Neural cell (in vitro differentiated cells): ENCODE results near the gene NELFA. TPM values are rescaled to one million over a fixed set of nuclear protein-coding genes. Genes with fewer than 3 reads are reported as not detected.

Experiments used
- H2AFZ ChIP-seq: fragments of 200-600, 300-800 bp; sonication (generic), shearing (Covaris generic); 2 replicates; pipeline ENCODE4 v1.6.0; 2014; ENCODE audit warnings: low read depth, mild to moderate bottlenecking, antibody characterized with exemption, low read length, moderate library complexity
- H3F3A ChIP-seq: fragments of 200-600 bp; shearing (Covaris generic); 2 replicates; pipeline ENCODE4 v1.6.1; 2016; ENCODE audit warnings: mild to moderate bottlenecking, moderate library complexity, mixed read lengths, antibody characterized with exemption, low read length; ENCODE audit not compliant: insufficient read depth, poor library complexity, severe bottlenecking
- H3K27ac ChIP-seq: fragments of 200-600, 300-800 bp; sonication (generic), shearing (Covaris generic); 2 replicates; pipeline ENCODE4 v1.5.1; 2014; ENCODE audit warnings: mild to moderate bottlenecking, low read length, moderate library complexity
- H3K27me3 ChIP-seq: fragments of 300-800, 200-600 bp; sonication (generic), shearing (Covaris generic); 2 replicates; pipeline ENCODE4 v1.6.0; 2014; ENCODE audit warnings: mild to moderate bottlenecking, low read depth, low read length, moderate library complexity; ENCODE audit not compliant: insufficient read depth
- H3K36me3 ChIP-seq: fragments of 300-800, 200-600 bp; sonication (generic), shearing (Covaris generic); 2 replicates; pipeline ENCODE4 v1.5.1; 2014; ENCODE audit warnings: mild to moderate bottlenecking, antibody characterized with exemption, low read length, moderate library complexity; ENCODE audit not compliant: insufficient read depth
- H3K4me2 ChIP-seq: fragments of 300-800, 200-600 bp; sonication (generic), shearing (Covaris generic); 2 replicates; pipeline ENCODE4 v1.6.0; 2014; ENCODE audit warnings: mild to moderate bottlenecking, low read length
- H3K4me3 ChIP-seq: fragments of 300-800, 200-600 bp; sonication (generic), shearing (Covaris generic); 2 replicates; pipeline ENCODE4 v1.5.1; 2014; ENCODE audit warnings: mild to moderate bottlenecking, low read length, moderate library complexity
- H3K79me2 ChIP-seq: fragments of 200-600 bp; shearing (Covaris generic); replicated peaks from 2 replicates; pipeline ENCODE4 v1.6.0; 2014; ENCODE audit warnings: mild to moderate bottlenecking, low read length, moderate library complexity; ENCODE audit not compliant: insufficient read depth
- H3K9ac ChIP-seq: fragments of 300-800, 200-600 bp; sonication (generic), shearing (Covaris generic); 2 replicates; pipeline ENCODE4 v1.6.1; 2016; ENCODE audit warnings: mild to moderate bottlenecking, low read length, mixed read lengths
- H3K9me2 ChIP-seq: fragments of 200-600 bp; shearing (Covaris generic); 2 replicates; pipeline ENCODE4 v1.6.1; 2016; ENCODE audit warnings: mild to moderate bottlenecking, low read length, mixed read lengths; ENCODE audit not compliant: insufficient read depth
- H3K9me3 ChIP-seq: fragments of 200-600, 300-800 bp; sonication (generic), shearing (Covaris generic); 2 replicates; pipeline ENCODE4 v1.6.1; 2016; ENCODE audit warnings: mild to moderate bottlenecking, mixed run types, low read length, moderate library complexity, mixed read lengths
- H4K20me1 ChIP-seq: fragments of 200-600 bp; shearing (Covaris generic); 2 replicates; pipeline ENCODE4 v1.6.1; 2016; ENCODE audit warnings: mild to moderate bottlenecking, mixed run types; ENCODE audit not compliant: insufficient read depth
- EP300 ChIP-seq: fragments of 450-650 bp; conservative IDR thresholded peaks from 2 replicates; pipeline ENCODE4 v1.6.1; 2014; ENCODE audit warnings: antibody characterized with exemption, mild to moderate bottlenecking, moderate library complexity; ENCODE audit not compliant: poor library complexity, severe bottlenecking
- EZH2 ChIP-seq: fragments of 200-600, 300-800 bp; shearing (Covaris generic), sonication (generic); IDR thresholded peaks from 2 replicates; pipeline ENCODE4 v1.6.1; 2014; ENCODE audit warnings: antibody characterized with exemption, low read length, borderline replicate concordance, mild to moderate bottlenecking; ENCODE audit not compliant: insufficient read depth, poor library complexity, severe bottlenecking
- MXI1 ChIP-seq: fragments of 450-650 bp; conservative IDR thresholded peaks from 2 replicates; pipeline ENCODE4 v1.6.1; 2014; ENCODE audit warnings: antibody characterized with exemption, mild to moderate bottlenecking; ENCODE audit not compliant: poor library complexity, severe bottlenecking
- POLR2AphosphoS5 ChIP-seq: IDR thresholded peaks from 2 replicates; pipeline ENCODE4 v1.6.1; 2012
- RAD21 ChIP-seq: fragments of 450-650 bp; conservative IDR thresholded peaks from 2 replicates; pipeline ENCODE4 v1.6.1; 2014; ENCODE audit warnings: antibody characterized with exemption, mild to moderate bottlenecking, moderate library complexity
- SMC3 ChIP-seq: fragments of 450-650 bp; conservative IDR thresholded peaks from 2 replicates; pipeline ENCODE4 v1.6.1; 2014; ENCODE audit warnings: antibody characterized with exemption, mild to moderate bottlenecking, moderate library complexity; ENCODE audit not compliant: poor library complexity
- TAF1 ChIP-seq: IDR thresholded peaks from 2 replicates; pipeline ENCODE4 v1.6.1; 2012; ENCODE audit warnings: low read depth
- polyA plus RNA-seq: library from polyadenylated mRNA; depleted of rRNA; stranded (reverse); fragments of >200 nt; gene quantifications from 2 replicates; pipeline ENCODE4 v1.2.3, GENCODE V29; 2014
- TF ChIP-seq, protein P1 (sequence below): IDR thresholded peaks from 2 replicates; pipeline ENCODE4 v1.6.1; 2012; ENCODE audit warnings: borderline replicate concordance
- TF ChIP-seq, protein P2 (sequence below): fragments of 450-650 bp; IDR thresholded peaks from 2 replicates; pipeline ENCODE4 v1.5.1; 2014; ENCODE audit warnings: antibody characterized with exemption, mild to moderate bottlenecking, moderate library complexity; ENCODE audit not compliant: poor library complexity, severe bottlenecking

NELFA gene
- polyA plus RNA-seq, 1 donor from 2014 or later, result 40.5 TPM

DNA sequence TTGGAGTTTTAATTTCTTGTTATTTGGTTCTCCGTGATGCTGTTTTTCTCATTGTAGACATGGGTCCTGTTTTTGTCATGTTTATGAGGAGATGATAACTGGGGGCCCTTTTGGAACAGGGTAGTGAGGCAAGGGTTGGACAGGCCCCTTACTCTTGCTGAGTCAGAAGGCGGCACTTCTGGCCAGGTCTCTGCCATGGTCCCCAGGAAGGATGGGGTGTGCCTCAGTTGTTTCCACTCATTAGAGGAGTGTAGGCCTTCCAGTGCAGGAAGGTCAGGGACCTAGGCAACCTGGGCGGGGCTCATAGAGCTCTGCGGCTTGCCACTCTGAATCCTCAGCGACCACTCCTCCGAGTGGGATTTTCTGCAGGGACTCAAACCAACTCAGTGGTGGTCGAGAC is 68.2 kb downstream of the NELFA start:
- Histone ChIP-seq H4K20me1 (no peaks in the 10 kb centered on the region), H3K27ac (no peak overlapping the region), H3K4me3 (no peak overlapping the region), H3K79me2 (no peaks in the 10 kb centered on the region), H3K9me2 (no peaks in the 10 kb centered on the region), H2AFZ (no peak overlapping the region), H3K9me3 (no peaks in the 10 kb centered on the region), H3K9ac (no peak overlapping the region), H3K27me3 (no peaks in the 10 kb centered on the region), H3F3A (no peaks in the 10 kb centered on the region), H3K36me3 (no peaks in the 10 kb centered on the region), H3K4me2 (no peak overlapping the region)
- TF ChIP-seq TAF1 (no peak), MXI1 (no peak), SMC3 (no peak), RAD21 (no peak), POLR2AphosphoS5 (no peak), EP300 (no peak), EZH2 (no peak)
- TF ChIP-seq, protein P1, sequence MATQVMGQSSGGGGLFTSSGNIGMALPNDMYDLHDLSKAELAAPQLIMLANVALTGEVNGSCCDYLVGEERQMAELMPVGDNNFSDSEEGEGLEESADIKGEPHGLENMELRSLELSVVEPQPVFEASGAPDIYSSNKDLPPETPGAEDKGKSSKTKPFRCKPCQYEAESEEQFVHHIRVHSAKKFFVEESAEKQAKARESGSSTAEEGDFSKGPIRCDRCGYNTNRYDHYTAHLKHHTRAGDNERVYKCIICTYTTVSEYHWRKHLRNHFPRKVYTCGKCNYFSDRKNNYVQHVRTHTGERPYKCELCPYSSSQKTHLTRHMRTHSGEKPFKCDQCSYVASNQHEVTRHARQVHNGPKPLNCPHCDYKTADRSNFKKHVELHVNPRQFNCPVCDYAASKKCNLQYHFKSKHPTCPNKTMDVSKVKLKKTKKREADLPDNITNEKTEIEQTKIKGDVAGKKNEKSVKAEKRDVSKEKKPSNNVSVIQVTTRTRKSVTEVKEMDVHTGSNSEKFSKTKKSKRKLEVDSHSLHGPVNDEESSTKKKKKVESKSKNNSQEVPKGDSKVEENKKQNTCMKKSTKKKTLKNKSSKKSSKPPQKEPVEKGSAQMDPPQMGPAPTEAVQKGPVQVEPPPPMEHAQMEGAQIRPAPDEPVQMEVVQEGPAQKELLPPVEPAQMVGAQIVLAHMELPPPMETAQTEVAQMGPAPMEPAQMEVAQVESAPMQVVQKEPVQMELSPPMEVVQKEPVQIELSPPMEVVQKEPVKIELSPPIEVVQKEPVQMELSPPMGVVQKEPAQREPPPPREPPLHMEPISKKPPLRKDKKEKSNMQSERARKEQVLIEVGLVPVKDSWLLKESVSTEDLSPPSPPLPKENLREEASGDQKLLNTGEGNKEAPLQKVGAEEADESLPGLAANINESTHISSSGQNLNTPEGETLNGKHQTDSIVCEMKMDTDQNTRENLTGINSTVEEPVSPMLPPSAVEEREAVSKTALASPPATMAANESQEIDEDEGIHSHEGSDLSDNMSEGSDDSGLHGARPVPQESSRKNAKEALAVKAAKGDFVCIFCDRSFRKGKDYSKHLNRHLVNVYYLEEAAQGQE, result no peak
- TF ChIP-seq, protein P2, sequence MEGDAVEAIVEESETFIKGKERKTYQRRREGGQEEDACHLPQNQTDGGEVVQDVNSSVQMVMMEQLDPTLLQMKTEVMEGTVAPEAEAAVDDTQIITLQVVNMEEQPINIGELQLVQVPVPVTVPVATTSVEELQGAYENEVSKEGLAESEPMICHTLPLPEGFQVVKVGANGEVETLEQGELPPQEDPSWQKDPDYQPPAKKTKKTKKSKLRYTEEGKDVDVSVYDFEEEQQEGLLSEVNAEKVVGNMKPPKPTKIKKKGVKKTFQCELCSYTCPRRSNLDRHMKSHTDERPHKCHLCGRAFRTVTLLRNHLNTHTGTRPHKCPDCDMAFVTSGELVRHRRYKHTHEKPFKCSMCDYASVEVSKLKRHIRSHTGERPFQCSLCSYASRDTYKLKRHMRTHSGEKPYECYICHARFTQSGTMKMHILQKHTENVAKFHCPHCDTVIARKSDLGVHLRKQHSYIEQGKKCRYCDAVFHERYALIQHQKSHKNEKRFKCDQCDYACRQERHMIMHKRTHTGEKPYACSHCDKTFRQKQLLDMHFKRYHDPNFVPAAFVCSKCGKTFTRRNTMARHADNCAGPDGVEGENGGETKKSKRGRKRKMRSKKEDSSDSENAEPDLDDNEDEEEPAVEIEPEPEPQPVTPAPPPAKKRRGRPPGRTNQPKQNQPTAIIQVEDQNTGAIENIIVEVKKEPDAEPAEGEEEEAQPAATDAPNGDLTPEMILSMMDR, result no peak

DNA sequence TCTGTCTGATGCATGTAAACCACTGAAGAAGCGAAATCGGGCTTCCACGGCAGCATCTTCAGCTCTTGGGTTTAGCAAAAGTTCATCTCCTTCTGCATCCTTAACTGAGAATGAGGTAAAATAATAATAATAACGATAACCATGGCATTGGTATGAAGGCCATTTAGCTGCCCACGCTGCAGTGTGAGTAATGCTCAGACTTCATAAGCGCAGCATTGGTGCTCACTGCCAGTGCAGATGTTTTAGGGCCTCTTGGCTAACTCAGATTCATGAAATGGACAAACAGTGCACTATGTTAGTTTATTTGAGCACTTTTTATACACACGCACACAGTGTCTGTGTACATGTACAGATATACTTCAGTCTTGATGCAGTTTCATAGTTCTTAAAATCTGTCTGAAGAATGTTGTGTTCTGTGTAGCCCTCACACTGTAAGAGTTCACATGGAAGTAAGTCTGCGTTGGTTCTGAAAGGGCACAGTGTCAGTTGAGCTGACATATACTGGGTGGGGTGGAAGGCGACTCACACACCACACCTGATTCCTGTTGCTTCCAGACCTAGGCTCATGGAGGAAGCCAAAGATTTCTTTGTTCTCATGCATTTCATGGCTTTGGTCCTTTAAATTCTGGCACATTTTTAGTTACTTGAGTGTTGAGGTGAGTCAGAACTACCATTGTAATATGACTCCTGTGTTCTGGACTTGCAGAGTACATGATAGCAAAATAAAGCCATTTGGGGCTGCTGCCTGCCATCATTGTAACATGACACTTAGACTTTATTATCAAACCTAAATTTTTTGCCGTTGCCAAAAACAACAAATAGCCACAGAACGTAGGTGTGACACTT is 68.9 kb downstream of the NELFA start:
- no peaks in the 10 kb centered on the region for H3K27me3 ChIP-seq
- no peak overlapping the region for H3K4me2 ChIP-seq
- H3K4me3 ChIP-seq, result no peak overlapping the region
- H3F3A ChIP-seq, result no peaks in the 10 kb centered on the region
- no peaks in the 10 kb centered on the region for H3K9me2 ChIP-seq
- H3K27ac ChIP-seq, result no peak overlapping the region
- H3K79me2 ChIP-seq, result no peaks in the 10 kb centered on the region
- no peaks in the 10 kb centered on the region for H3K36me3 ChIP-seq
- no peak overlapping the region for H2AFZ ChIP-seq
- no peak overlapping the region for H3K9ac ChIP-seq
- no peak for TF ChIP-seq POLR2AphosphoS5
- TF ChIP-seq MXI1, result no peak
- no peak for TF ChIP-seq TAF1
- no peak for TF ChIP-seq EP300
- no peak for TF ChIP-seq EZH2
- TF ChIP-seq, protein P2, result no peak
- no peak for TF ChIP-seq RAD21
- no peak for TF ChIP-seq SMC3
- TF ChIP-seq, protein P1, result no peak
- no peaks in the 10 kb centered on the region for H4K20me1 ChIP-seq
- no peaks in the 10 kb centered on the region for H3K9me3 ChIP-seq
